ENCODE measurements around the gene NRIP1.
"Not testable (repeated sequence)": the region's sequence is repeated elsewhere in the genome, so short reads cannot be mapped to it uniquely, and the experiment has no call there.

Gene NRIP1

GRCh38 chr21:15039607-15040299 is 25.0 kb downstream of the NRIP1 start:
- no peak for DNase-seq (ENCODE audit: low read depth in 2 of 2)

- DNase-seq (ENCODE audit: low read depth in 2 of 2) = no peak
Observed at GRCh38 chr21:15037900-15038293, 26.9 kb downstream of the NRIP1 start.

GRCh38 chr21:15037095-15037899 is 27.5 kb downstream of the NRIP1 start:
- DNase-seq (ENCODE audit: low read depth in 2 of 2) = no peak

- DNase-seq (ENCODE audit: low read depth in 2 of 2) = no peak
Observed at GRCh38 chr21:15036189-15036588, 28.6 kb downstream of the NRIP1 start.

GRCh38 chr21:15034126-15034853 is 30.5 kb downstream of the NRIP1 start:
- DNase-seq (ENCODE audit: low read depth in 2 of 2) = no peak

- no peak for DNase-seq (ENCODE audit: low read depth in 2 of 2)
Observed at GRCh38 chr21:15031790-15032357, 32.9 kb downstream of the NRIP1 start.

GRCh38 chr21:15031362-15031761 is 33.4 kb downstream of the NRIP1 start:
- DNase-seq (ENCODE audit: low read depth in 2 of 2) = not testable (repeated sequence)

GRCh38 chr21:15030861-15031260 is 33.9 kb downstream of the NRIP1 start:
- not testable (repeated sequence) for DNase-seq (ENCODE audit: low read depth in 2 of 2)

- DNase-seq (ENCODE audit: low read depth in 2 of 2) = no peak
Observed at GRCh38 chr21:15029077-15029476, 35.7 kb downstream of the NRIP1 start.

GRCh38 chr21:15028186-15028585 is 36.6 kb downstream of the NRIP1 start:
- no peak for DNase-seq (ENCODE audit: low read depth in 2 of 2)

GRCh38 chr21:15027056-15027455 is 37.7 kb downstream of the NRIP1 start:
- DNase-seq (ENCODE audit: low read depth in 2 of 2) = no peak

GRCh38 chr21:15026370-15026769 is 38.4 kb downstream of the NRIP1 start:
- no peak for DNase-seq (ENCODE audit: low read depth in 2 of 2)

- no peak for DNase-seq (ENCODE audit: low read depth in 2 of 2)
Observed at GRCh38 chr21:15023776-15024175, 41.0 kb downstream of the NRIP1 start.

GRCh38 chr21:15022608-15023261 is 42.1 kb downstream of the NRIP1 start:
- DNase-seq (ENCODE audit: low read depth in 2 of 2) = no peak

GRCh38 chr21:15020797-15021196 is 44.0 kb downstream of the NRIP1 start:
- no peak for DNase-seq (ENCODE audit: low read depth in 2 of 2)

- DNase-seq (ENCODE audit: low read depth in 2 of 2) = no peak
Observed at GRCh38 chr21:15018382-15018781, 46.4 kb downstream of the NRIP1 start.

- no peak for DNase-seq (ENCODE audit: low read depth in 2 of 2)
Observed at GRCh38 chr21:15015622-15016471, 49.0 kb downstream of the NRIP1 start.

- no peak for DNase-seq (ENCODE audit: low read depth in 2 of 2)
Observed at GRCh38 chr21:15014221-15014620, 50.6 kb downstream of the NRIP1 start.

GRCh38 chr21:15011967-15012366 is 52.8 kb downstream of the NRIP1 start:
- no peak for DNase-seq (ENCODE audit: low read depth in 2 of 2)

GRCh38 chr21:15010645-15011044 is 54.2 kb downstream of the NRIP1 start:
- DNase-seq (ENCODE audit: low read depth in 2 of 2) = no peak

Data from stimulated activated CD8-positive, alpha-beta memory T cell treated with anti-CD3 and anti-CD28 coated beads, Interleukin-15, amount 100 ng/mL, for 48 hours (primary cell).